Natural killer cell (primary cell): ENCODE results near the gene ESRRG. TPM values are rescaled to one million over a fixed set of nuclear protein-coding genes. Genes with fewer than 3 reads are reported as not detected.

Experiments used
- ATAC-seq, 3 donors: fragments of 150-1000 bp in 2 of 3; fragments of 200-7000 bp in 1 of 3; cut with Tn5 transposase; 1 replicate in 1 of 3; 2 replicates in 2 of 3; pipeline ENCODE4 v1.10.0; 2021; ENCODE audit warnings: mild to moderate bottlenecking in 2 of 3, moderate library complexity in 2 of 3
- DNase-seq, 2 donors: peaks; one replicate each; pipeline versions ENCODE4 v3.0.0 to v3.0.0-alpha.2; 2013 to 2021; ENCODE audit warnings: mixed read lengths in 1 of 2
- H3K27ac ChIP-seq: one replicate; pipeline ENCODE4 v1.5.1; 2013; ENCODE audit warnings: mild to moderate bottlenecking, low read length
- H3K27me3 ChIP-seq: one replicate; pipeline ENCODE4 v1.6.1; 2013; ENCODE audit warnings: low read length; ENCODE audit not compliant: control insufficient read depth, insufficient read depth
- H3K36me3 ChIP-seq: one replicate; pipeline ENCODE4 v1.6.1; 2013; ENCODE audit warnings: low read length; ENCODE audit not compliant: control insufficient read depth, insufficient read depth
- H3K4me1 ChIP-seq: one replicate; pipeline ENCODE4 v1.6.1; 2013; ENCODE audit warnings: low read length; ENCODE audit not compliant: control insufficient read depth, insufficient read depth
- H3K4me3 ChIP-seq: one replicate; pipeline ENCODE4 v1.5.1; 2013; ENCODE audit warnings: low read length
- H3K9me3 ChIP-seq: one replicate; pipeline ENCODE4 v1.6.1; 2013; ENCODE audit warnings: low read length; ENCODE audit not compliant: control insufficient read depth, insufficient read depth
- H3K27ac Mint-ChIP-seq, 2 donors: one replicate each; pipeline ENCODE4 v1.8.0; 2022; ENCODE audit warnings: mild to moderate bottlenecking in 2 of 2, mixed read lengths in 2 of 2, moderate library complexity in 1 of 2
- H3K27me3 Mint-ChIP-seq, 2 donors: one replicate each; pipeline ENCODE4 v1.8.0; 2022; ENCODE audit warnings: low read depth in 2 of 2, mixed read lengths in 2 of 2
- H3K36me3 Mint-ChIP-seq: one replicate; pipeline ENCODE4 v1.8.0; 2022; ENCODE audit warnings: mixed read lengths
- H3K4me1 Mint-ChIP-seq, 2 donors: one replicate each; pipeline ENCODE4 v1.8.0; 2022; ENCODE audit warnings: mixed read lengths in 2 of 2
- H3K4me3 Mint-ChIP-seq: one replicate; pipeline ENCODE4 v1.8.0; 2022; ENCODE audit warnings: mild to moderate bottlenecking, moderate library complexity, mixed read lengths
- H3K9me3 Mint-ChIP-seq, 2 donors: one replicate each; pipeline ENCODE4 v1.8.0; 2022; ENCODE audit warnings: mixed read lengths in 2 of 2
- WGBS: methylation state at CpG from one replicate; pipeline ENCODE4 v1.1.7; 2013; ENCODE audit warnings: missing lambda C conversion rate; ENCODE audit not compliant: insufficient coverage; 5-methylcytosine and 5-hydroxymethylcytosine counted together
- intact Hi-C: fragments of 100-400 bp; cut with micrococcal nuclease; formaldehyde crosslinking; loops from one replicate; pipeline ENCODE4 v1.14.2; 2022
- total RNA-seq, 4 donors: library from RNA; stranded (reverse); fragments of 120-200 nt in 1 of 4; gene quantifications; one replicate each; pipeline versions ENCODE4 v1.2.3 to v1.2.4, GENCODE V29; 2013 to 2022
- TF ChIP-seq, protein P1 (sequence below): fragments of 200-600 bp; IDR thresholded peaks from one replicate; pipeline ENCODE4 v1.8.0; 2022; ENCODE audit warnings: antibody characterized with exemption

The ESRRG gene
- total RNA-seq, 3 donors from 2014 or later (not counting 1 experiment from before 2014, with no cell fraction given) = not detected

DNA sequence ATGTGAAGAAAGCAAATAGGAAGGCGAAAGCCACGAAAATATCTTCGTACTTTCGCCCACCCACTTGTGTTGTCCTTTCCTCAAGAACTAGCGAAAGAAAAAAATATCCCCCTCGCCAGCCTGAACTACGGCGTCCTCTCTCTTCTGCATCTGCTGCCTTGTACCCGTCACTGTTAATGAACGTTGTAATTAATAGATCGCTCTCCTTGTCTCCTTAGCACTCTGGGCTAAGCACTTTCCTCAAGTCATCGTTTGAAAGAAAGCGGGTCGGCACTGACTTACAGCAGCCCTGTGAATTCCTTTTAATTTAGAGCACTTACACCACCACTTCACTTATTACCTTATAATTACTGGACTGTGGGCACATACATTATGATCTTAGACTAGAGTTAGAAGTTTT lies 44.1 kb downstream of the ESRRG start:
- H3K4me1 ChIP-seq = no peaks in the 10 kb centered on the region
- H3K9me3 ChIP-seq = no peaks in the 10 kb centered on the region
- 85% methylated on average over 14 of the region's 14 CpGs for WGBS
- Mint-ChIP-seq H3K4me1 (no peaks in the 10 kb centered on the region), H3K27ac (no peak overlapping the region), H3K27me3 (no peaks in the 10 kb centered on the region), H3K9me3 (peaks cover 8 to 10% of the 10 kb centered on the region in 2 donors), H3K4me3 (no peak overlapping the region), H3K36me3 (no peaks in the 10 kb centered on the region)
- ATAC-seq = no peak
- no peak overlapping the region for H3K4me3 ChIP-seq
- TF ChIP-seq, protein P1, sequence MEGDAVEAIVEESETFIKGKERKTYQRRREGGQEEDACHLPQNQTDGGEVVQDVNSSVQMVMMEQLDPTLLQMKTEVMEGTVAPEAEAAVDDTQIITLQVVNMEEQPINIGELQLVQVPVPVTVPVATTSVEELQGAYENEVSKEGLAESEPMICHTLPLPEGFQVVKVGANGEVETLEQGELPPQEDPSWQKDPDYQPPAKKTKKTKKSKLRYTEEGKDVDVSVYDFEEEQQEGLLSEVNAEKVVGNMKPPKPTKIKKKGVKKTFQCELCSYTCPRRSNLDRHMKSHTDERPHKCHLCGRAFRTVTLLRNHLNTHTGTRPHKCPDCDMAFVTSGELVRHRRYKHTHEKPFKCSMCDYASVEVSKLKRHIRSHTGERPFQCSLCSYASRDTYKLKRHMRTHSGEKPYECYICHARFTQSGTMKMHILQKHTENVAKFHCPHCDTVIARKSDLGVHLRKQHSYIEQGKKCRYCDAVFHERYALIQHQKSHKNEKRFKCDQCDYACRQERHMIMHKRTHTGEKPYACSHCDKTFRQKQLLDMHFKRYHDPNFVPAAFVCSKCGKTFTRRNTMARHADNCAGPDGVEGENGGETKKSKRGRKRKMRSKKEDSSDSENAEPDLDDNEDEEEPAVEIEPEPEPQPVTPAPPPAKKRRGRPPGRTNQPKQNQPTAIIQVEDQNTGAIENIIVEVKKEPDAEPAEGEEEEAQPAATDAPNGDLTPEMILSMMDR = no peak
- H3K27me3 ChIP-seq = no peaks in the 10 kb centered on the region
- no peak overlapping the region for H3K27ac ChIP-seq
- DNase-seq = no peak
- intact Hi-C loops = no loop called here
- H3K36me3 ChIP-seq = no peaks in the 10 kb centered on the region

DNA sequence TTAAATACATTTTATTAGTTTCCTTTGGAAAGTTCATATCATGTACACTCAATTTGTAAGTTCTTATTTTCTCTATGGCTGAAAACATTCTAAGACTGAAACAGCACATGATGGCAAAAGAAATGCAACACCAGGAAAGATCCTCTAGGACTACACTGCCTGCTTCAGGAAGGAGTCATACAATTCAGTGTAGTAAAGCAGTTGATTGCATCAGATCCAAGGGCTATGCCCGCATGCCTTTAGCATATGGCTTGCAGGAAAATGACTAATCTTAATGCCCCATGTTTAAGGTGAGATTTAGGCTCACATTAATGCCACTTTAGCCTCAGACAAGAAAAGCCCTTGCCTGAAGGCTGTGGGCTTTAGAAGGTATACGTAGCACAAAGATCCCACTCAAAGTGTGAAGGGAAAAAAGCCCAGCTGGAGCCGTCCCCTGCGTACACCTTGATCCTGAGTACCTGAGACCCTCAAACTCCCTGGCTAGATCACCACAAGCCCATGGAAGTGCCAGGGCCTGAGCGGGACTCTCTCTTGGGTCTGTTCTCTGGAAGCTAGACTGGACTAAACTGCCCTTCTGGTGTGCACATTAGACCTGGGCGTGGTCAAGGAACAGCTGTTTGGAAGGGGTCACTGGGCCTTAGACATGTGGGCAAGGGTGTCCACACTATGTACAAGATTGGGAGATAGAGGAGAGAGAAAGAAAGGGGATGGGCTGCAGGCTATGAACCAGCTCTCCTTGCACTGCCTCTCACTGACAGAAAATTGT lies 52.9 kb downstream of the ESRRG start:
- Histone ChIP-seq H3K4me1 (no peaks in the 10 kb centered on the region), H3K9me3 (peaks cover 5% of the 10 kb centered on the region), H3K27ac (no peak overlapping the region), H3K36me3 (no peaks in the 10 kb centered on the region), H3K4me3 (no peak overlapping the region), H3K27me3 (no peaks in the 10 kb centered on the region)
- WGBS = 90% methylated on average over 6 of the region's 6 CpGs
- intact Hi-C loops = no loop called here
- Mint-ChIP-seq H3K36me3 (no peaks in the 10 kb centered on the region), H3K27ac (no peak overlapping the region), H3K4me3 (no peak overlapping the region), H3K27me3 (no peaks in the 10 kb centered on the region), H3K9me3 (peaks cover 3 to 9% of the 10 kb centered on the region in 2 donors), H3K4me1 (no peaks in the 10 kb centered on the region)
- ATAC-seq = no peak
- no peak for DNase-seq
- TF ChIP-seq, protein P1 = no peak

DNA sequence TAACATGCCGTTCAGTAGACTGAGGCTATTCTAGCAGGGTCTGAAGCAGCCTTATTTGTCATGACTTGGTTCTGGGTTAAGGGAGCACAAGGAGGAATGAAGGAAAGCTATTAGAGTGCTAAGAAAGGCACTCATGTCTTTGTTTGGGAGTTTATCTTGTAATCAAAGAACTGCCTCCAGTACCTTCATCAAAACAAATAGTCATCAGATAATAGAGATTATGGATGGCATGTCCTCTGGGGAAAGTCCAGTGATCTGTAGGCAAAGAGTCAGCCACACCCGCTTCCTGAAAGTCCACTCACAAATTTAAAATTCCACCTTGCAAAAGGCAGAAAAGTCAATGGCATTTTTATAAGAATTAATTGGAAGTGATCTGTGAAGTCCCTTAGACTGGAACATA lies 56.8 kb downstream of the ESRRG start:
- Mint-ChIP-seq H3K27ac (no peak overlapping the region), H3K4me1 (no peaks in the 10 kb centered on the region), H3K36me3 (no peaks in the 10 kb centered on the region), H3K27me3 (no peaks in the 10 kb centered on the region), H3K4me3 (no peak overlapping the region), H3K9me3 (peaks cover 4 to 6% of the 10 kb centered on the region in 2 donors)
- H3K36me3 ChIP-seq = no peaks in the 10 kb centered on the region
- intact Hi-C loops = no loop called here
- ATAC-seq (no peak), DNase-seq (no peak)
- WGBS = 90% methylated on average over 2 of the region's 2 CpGs
- TF ChIP-seq, protein P1 = no peak
- no peaks in the 10 kb centered on the region for H3K9me3 ChIP-seq
- no peak overlapping the region for H3K27ac ChIP-seq
- H3K4me3 ChIP-seq = no peak overlapping the region
- H3K27me3 ChIP-seq = no peaks in the 10 kb centered on the region
- H3K4me1 ChIP-seq = no peaks in the 10 kb centered on the region

DNA sequence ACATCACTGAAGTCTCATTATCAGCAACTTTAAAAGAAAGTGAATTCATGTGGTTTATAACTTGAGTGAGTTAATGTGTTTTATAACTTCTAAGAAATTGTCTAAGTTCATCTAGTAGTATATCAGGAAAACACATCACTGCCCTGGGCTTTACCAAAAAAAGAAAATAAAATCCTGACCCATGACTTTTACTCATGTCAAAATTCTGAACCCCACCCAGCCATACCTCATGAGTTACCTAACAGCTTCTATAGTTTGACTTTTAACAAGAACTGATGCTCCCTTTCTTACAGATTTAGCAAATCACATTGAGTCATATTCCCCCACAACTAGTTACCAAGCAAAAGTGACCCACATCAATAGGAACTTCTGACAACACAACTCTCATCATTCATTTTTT lies 57.4 kb downstream of the ESRRG start:
- H3K27ac ChIP-seq = no peak overlapping the region
- Mint-ChIP-seq H3K27ac (no peak overlapping the region), H3K4me1 (no peaks in the 10 kb centered on the region), H3K36me3 (no peaks in the 10 kb centered on the region), H3K4me3 (no peak overlapping the region), H3K27me3 (no peaks in the 10 kb centered on the region), H3K9me3 (peaks cover 6 to 7% of the 10 kb centered on the region in 2 donors)
- no peaks in the 10 kb centered on the region for H3K36me3 ChIP-seq
- no peaks in the 10 kb centered on the region for H3K4me1 ChIP-seq
- ATAC-seq (no peak), DNase-seq (no peak)
- H3K4me3 ChIP-seq = no peak overlapping the region
- TF ChIP-seq, protein P1 = no peak
- H3K9me3 ChIP-seq = no peaks in the 10 kb centered on the region
- intact Hi-C loops = no loop called here
- H3K27me3 ChIP-seq = no peaks in the 10 kb centered on the region
